Prostate gland (tissue), 2 donors: ENCODE results near the gene TRAF4.

Experiments used
- CTCF ChIP-seq, 4 experiments: fragments of 200-600 bp in 2 of 4; fragments of 450-650 bp in 2 of 4; sonication (generic) in 2 of 4; IDR thresholded peaks; 1 replicate in 3 of 4; 2 replicates in 1 of 4; pipeline ENCODE4 v1.5.1; 2016 to 2019; ENCODE audit warnings: antibody characterized with exemption in 4 of 4, mild to moderate bottlenecking in 2 of 4, moderate library complexity in 2 of 4
- POLR2A ChIP-seq: fragments of 450-650 bp; IDR thresholded peaks from one replicate; pipeline ENCODE4 v1.6.1; 2016; ENCODE audit warnings: antibody characterized with exemption, mild to moderate bottlenecking

DNA sequence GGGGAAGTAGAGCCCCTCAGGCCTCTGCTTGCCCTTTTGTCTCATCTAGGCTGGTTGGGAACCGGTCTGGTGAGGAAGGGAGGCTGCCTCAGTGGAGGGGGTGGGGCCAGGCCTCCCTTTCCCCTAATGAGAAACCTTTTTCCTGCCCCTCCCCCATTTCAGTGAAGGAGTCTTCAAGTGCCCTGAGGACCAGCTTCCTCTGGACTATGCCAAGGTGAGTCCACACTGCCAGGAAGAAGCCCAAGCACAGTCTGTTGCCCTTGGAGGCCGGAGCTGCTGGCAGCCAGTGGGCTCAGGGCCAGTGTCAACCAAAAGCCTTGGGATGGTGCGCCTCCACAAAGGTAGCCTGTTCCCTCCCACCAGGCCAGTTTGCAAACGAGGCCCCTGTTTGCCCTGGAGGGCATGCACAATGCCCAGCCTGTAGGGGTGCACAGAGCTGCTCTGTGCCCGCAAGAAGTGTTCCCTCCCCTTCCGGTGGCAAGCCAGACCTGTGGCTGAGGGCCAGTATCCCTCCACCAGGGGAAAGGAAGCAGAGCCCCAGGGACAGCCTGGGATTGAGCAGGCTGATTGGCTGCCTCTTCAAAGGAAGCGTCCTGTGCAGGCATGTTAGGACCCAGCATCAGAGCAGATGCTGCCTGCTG is 3.4 kb downstream of the TRAF4 start:
- TF ChIP-seq CTCF (IDR thresholded peaks at IDR 0.05) (peak in 2 of 4 experiments; percentile 19 to 28), POLR2A (no peak)
